GM19397 (cell line): ENCODE data around the gene DECR2.

Experiments used
- ATAC-seq: cut with Tn5 transposase; IDR thresholded peaks from one replicate; pipeline ENCODE4 v1.9.1; 2021; ENCODE audit warnings: mild to moderate bottlenecking, moderate library complexity; ENCODE audit not compliant: unreplicated experiment

DECR2 gene

GRCh38 chr16:427250-427649 lies 25.6 kb downstream of the DECR2 start:
- no peak for ATAC-seq

- no peak for ATAC-seq
These were observed 29.2 kb downstream of the DECR2 start for GRCh38 chr16:430904-431303.

- ATAC-seq: no peak
These were observed 38.9 kb downstream of the DECR2 start for GRCh38 chr16:440627-441026.

- no peak for ATAC-seq
These were observed 39.8 kb downstream of the DECR2 start for GRCh38 chr16:441447-441846.

- ATAC-seq: no peak
These were observed 41.3 kb downstream of the DECR2 start for GRCh38 chr16:442976-443375.

GRCh38 chr16:444027-444426 lies 42.3 kb downstream of the DECR2 start:
- no peak for ATAC-seq

GRCh38 chr16:445566-445965 lies 43.9 kb downstream of the DECR2 start:
- no peak for ATAC-seq

- no peak for ATAC-seq
These were observed 48.7 kb downstream of the DECR2 start for GRCh38 chr16:450385-450784.

- ATAC-seq: no peak
These were observed 49.3 kb downstream of the DECR2 start for GRCh38 chr16:450785-451512.

- ATAC-seq: no peak
These were observed 52.8 kb downstream of the DECR2 start for GRCh38 chr16:454397-454940.

GRCh38 chr16:455453-455852 lies 53.8 kb downstream of the DECR2 start:
- no peak for ATAC-seq

- ATAC-seq: no peak
These were observed 55.3 kb downstream of the DECR2 start for GRCh38 chr16:456891-457483.

- ATAC-seq: no peak
These were observed 56.2 kb downstream of the DECR2 start for GRCh38 chr16:457732-458400.

GRCh38 chr16:459761-460160 lies 58.1 kb downstream of the DECR2 start:
- no peak for ATAC-seq

- ATAC-seq: no peak
These were observed 59.1 kb downstream of the DECR2 start for GRCh38 chr16:460787-461186.
